Measurements from ENCODE around the gene KLHL3.

The KLHL3 gene

DNA sequence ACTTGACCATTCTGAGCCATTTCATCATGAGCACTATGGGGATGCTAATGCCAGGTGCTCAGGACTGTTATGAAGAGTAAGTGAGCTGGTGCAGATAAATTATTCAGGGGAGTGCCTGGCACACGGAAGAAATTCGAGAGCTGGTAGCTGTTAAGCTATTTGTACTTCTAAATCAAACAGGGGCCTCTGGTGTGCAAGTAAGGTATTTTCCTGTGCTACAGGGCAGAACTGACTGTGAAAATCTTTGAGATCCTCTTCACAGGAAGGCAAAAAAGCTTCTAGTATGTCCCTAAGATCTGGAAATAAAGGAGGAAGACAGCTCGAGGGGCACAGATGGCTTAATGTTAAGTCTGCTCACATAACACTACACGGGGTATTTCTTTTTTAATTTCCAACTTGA is 130.5 kb downstream of the KLHL3 start:
- DNase-seq: no peak

DNA sequence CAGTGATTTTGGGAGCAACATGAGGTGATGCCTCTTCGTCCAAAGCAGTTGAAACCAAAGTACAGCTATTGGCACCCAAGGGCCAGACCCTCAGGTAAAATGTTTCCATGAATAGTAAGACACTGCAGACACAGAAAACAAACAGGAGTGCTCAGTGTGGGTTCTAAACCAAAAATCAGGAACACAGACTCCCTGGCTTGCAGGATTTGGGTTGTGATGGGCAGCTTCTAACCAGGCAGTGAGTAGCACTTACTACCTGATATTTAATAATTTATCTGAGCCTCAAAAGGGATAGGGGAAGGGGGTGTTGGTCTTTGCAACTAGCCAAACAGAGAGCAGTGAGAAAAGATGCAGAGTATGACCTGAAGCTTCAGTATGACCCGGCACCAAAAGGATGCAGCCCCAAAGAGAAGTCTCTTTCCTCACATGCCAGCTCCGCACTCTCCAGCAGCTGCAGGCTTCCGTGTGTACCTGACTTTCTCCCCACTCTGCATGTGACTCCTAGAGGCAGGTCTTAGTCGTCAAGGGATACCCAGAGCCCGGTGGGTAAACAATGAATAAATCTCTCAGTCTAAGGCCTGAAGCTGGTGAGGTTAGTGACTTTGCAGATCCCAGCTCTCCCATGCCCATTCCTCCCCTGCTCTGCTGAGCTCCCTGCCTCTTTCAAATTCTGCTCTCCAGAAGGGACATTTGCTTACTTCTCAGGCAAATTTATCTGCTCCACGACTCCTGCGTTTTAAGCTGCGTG is 131.4 kb downstream of the KLHL3 start:
- no peak for DNase-seq

DNA sequence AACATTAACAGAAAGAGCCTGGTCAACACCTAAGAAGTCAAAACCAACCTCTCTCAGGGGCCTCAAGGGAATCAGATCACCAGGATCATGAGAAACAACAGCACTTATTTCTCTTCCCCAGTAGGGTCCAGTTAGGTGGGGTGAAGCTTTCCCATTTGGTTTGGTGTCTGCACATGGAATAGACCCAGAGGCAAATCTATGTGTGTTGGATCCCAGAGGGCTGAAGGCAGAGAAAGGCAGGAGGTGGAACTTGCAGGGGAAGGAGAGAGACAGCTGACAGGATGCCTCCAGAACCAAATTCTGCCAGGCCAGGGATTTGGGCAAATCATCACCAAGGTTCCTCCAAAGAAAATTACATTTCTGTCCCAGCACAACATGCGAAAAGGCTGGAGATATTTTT is 132.0 kb downstream of the KLHL3 start:
- DNase-seq: no peak

DNA sequence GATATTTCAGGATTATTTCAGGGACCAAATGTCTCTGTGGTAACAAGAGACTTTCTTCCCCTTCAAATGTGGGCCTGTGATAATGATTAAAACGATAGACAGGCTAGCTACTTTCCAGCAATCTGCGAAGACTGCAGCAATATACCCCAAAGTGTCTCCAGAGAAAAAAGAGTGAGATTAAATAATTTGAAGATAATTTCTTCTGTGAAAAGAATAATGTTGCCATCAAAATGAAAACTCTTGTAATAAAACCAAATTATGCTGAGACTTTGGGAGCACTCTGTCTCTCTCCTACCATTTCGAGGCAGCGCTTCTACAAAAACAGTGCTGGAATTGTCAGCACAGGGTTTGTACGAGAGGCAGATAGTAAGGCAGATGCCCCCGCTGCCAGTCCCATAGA is 132.5 kb downstream of the KLHL3 start:
- DNase-seq: no peak

DNA sequence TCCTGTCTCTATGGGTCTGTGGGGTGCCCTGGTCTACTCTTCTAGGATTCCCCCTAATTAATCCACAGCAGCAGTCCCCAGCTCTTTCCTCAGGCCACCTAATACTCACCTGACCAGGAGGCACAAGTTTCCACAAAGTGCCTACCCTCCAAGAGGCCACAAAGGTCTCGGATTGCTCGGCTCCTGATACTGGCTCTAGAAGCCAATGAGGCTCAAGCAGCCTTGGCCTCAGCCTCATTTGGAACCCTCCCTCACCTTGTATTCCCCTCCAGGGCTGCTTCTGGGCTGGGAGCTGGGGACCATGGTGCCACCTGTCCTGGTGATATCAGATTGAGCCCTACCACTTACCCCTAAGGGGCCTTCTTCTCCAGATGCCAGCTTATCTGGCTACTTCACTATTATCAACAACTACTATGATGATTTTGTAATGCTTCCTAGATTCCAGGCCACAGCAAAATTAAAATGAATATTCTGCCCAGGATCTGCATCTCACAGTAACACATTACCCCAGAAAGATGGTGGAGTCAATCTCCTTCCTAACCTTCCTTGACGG is 133.1 kb downstream of the KLHL3 start:
- no peak for DNase-seq

DNA sequence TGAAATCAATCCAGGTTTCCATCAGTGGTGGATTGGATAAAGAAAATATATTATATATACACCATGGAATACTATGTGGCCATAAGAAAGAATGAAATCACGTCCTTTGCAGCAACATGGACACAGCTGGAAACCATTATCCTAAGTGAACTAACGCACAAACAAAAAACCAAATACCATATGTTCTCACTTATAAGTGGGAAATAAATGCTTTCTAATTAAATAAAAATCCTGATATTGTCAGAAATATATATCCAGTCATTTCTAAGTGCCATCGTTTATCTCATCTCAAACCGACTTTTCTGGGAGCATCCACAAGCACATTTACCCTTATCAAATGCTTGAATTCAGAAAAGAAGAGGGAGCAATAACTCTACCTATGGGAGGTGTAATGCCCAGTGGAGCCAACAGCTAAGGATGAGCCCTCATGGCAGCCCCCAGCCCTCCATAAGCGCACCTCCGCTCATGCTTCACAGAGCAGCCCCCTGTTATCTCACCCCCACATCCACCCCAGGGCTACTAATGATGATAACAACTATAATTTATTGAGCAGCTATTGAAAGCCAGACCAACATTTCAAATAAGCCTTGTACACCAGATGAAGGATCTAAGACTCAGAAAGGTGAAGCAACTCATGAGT is 135.0 kb downstream of the KLHL3 start:
- no peak for DNase-seq

DNA sequence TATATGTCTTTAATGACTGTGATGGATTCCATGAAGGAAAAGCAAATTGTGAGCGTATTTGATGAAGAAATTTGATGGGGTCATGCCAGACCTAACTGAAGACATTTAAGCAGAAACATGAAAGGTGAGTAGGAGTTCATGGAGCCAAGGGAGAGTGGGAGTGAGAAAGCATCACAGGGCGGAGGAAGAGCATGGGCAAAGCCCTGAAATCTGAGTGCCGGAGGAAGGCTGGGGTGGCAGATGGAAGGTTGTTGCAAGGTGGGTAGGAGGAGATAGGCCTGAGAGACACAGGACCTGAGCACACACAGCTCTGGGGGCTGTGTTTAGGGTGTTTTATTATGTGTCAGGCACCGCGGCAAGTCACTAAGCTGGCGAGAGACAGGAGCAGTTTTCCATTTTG is 136.4 kb downstream of the KLHL3 start:
- no peak for DNase-seq

DNA sequence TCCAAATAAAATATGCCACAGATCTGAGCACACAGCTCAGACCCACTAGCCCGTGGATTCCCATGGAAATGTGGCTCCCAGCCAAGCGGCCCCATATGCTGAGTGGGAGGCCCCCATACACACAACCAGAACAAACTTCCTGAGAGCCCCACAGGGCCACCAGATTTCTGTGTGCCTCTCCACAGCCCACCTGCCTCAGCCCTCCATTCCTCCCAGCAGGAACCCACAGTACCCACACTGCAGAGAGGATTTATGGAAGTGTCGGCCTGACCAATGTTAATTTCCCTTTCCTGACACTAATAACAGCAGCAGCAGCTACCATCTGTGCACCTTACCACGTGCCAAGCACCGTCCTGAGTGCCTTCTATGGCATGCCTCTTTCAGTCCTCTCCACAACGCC is 137.5 kb downstream of the KLHL3 start:
- no peak for DNase-seq

DNA sequence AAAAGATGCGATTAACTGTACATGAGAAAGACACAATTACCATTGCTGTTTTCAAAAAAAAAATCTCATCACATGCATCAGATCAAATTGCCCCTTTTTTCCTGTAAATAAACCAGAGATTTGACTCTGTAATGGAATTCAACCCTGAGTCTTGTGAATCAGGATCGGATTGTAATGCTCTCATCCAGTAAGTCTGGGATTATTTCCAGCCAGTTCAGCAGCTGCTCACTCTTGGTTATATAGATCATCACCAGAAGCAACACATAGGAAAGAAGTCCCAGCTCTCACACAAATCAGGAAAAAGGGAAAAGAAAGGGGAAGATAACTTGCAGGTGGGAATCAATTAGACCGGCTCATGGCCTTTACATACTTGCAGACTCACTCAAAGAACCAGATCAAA is 138.9 kb downstream of the KLHL3 start:
- no peak for DNase-seq

DNA sequence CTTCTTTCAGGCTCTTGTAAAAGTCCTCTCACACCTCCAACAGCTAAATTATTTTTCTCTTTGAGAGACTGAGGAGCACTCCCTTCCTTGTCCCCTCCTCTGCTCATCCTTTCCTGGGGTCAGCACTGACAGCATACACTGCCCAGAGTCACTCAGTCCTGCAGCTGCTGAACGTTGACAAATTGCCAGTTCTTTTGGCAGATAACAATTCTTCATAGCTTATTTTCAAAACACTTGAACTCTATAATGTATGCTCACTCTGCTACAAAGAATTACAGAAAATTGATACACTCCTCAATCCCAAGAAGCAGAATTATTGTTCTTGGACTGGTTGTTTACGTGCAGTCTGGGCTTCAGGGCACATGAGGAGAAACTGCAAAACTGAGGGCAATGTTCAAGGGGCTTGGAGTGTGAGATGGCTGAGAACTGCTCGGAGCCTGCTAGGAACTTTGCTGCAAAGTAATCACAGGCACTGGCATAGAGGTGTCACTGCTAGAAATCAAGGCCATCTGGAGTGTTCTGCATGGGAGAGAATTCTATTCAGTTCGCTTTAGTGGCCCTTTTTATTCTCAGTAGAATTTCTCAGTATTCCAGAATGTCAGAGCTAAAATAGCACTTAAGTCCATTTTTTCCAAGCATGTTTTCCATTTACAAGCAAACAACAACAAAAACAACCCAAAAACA is 140.4 kb downstream of the KLHL3 start:
- no peak for DNase-seq

DNA sequence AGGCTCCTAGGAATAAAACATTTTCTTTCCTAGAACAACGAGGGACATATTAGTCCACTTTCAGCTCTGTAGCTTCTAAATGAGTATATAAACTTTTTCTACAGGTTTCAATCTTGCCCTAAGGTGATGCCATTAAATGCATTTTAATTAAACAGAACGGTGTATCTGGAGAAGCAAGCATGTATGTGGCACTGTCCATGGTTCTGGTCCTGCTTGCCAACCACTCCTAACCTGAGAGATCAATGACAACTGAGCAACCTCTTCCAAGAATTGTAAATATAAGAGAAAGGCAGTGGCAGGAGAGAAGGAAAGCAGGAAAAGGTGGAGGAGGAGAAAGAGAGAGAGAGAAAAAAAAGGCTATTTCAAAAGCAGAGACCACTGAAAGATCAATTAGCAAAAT is 141.2 kb downstream of the KLHL3 start:
- DNase-seq: no peak

DNA sequence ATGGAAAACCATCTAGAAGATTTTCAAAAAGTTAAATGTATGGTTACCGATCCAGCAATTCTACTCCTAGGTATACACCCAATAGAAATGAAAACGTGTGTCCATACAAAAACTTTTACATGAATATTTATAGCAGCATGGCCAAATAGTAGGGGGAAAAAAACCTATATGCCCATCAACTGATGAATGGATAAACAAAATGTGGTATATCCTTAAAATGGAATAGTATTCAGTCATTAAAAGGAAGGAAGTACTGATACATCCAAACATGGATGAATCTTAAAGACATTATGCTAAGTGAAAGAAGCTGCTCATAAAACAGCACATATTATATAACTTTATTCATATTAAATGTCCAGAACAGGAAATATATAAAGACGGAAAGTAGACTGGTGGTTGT is 143.6 kb downstream of the KLHL3 start:
- no peak for DNase-seq

DNA sequence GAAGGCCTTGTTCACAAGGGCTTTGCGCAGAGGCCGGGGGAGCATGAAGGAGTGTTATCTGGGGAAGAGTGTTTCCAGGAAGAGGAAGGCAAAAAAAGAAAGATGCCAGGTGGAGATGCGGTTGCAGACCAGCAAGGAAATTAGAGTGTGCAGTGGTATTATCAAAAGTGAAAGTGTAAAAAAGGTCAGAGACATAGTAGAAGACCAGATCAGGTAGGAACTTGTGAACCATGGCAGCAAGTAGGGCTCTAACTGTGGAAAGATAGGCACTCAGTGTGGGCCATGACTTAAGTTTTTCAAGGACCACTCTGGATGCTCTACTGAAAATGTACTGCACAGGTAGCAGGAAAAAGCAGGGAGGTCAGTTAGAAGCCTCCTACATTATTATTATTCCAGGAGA is 146.7 kb downstream of the KLHL3 start:
- no peak for DNase-seq

DNA sequence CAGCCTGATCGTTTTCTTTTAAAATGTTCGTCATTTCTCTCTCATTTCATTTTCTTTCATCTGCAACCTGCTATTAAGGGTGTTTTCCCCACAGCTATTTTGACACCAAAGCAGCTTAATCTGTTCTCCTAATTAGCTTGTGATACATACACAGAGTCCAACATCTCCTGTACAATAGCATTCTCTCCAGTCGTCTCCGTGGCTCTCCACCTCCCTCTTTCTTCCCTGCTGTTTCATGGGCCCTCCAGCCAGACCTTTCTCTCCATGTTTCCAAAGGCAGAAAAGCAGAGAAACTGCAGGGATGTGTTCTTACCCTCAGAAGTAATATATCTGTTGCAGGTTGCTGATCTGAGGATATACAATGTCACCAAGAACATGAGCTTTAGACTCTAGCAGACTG is 148.0 kb downstream of the KLHL3 start:
- no peak for DNase-seq

DNA sequence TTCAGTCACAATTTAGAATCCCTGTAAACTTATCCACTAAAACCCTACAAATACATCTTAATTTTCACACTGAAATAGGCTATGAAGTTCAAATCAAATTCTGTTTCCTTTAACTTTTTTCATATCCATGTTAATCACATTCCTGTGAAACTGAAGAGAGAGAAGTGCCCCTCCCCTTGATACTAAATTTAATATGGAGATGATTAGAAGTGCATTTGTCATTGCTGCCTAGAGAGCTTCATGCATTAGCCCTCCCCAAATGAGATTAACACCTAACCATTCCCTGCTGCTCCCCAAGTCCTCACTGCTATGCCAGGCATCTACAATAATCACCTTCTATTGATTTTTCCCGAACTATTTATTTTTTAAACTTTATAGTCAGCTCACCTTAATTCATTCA is 151.6 kb downstream of the KLHL3 start:
- no peak for DNase-seq

DNA sequence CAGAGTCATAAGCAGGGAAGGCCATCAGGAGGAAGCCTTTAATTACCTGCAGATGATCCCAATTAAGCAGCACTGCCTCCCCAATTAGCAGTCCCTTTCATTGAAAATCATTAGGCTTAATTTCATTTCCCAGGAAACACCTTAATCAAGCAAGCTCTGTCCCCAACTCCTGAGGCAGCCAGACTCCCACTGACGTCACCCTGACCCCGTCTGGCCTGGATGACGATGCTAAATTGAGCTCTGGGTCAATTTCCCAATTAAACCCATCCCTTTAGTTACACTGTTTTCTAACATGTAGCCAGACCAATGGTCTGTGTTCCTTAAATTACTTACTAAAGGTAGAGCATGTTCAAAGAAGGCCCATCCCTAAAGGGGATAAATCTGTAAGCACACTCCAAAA is 152.8 kb downstream of the KLHL3 start:
- DNase-seq: no peak

DNA sequence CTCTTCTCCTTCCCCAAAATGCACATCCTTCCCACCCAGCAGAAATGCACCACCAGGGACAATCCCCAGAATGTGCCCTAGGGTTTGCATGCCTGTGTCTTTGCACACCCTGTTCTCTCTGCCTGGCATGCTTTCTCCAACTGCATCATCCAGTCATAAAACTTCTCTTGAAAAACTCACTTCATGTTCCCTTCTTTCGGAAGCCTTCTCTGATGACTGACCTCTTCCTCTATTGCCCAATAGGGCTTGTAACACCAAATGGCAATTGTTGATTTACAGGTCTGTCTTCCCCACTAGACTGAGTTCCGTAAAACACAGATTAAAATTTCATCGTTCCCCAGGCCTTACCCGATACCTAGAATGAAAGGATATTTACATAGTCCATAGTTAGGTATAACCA is 153.7 kb downstream of the KLHL3 start:
- no peak for DNase-seq

DNA sequence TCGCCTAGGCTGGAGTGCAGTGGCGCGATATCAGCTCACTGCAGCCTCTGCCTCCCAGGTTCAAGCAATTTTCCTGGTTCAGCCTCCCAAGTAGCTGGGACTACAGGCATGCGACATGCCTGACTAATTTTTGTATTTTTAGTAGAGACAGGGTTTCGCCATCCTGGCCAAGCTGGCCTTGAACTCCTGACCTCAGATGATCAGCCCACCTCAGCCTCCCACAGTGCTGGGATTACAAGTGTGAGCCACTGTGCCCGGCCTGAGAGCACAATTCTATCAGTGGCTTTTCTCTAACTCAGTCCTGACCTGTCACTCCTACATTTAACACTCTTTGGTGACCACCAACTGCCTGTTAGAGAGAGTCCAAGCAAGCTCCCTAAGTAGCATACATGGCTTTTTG is 154.1 kb downstream of the KLHL3 start:
- no peak for DNase-seq

DNA sequence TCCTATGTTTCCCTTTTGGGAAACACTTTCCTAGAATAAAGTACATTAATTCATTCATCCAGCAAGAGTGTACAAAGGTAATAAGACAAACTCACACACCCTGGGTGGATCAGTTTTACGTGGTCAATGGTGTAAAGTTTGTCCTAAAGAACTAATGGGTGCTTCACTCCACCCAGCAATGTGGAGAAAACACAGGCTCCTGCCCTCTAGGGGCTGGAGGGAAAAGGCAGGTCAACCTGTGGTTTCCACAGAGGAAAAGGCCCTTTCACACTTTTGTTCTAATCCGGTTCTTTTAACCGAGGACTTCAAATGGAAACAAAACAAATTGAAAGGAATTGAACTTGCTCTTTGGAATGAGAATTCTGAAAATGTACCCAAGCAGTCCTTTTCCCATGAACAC is 155.9 kb downstream of the KLHL3 start:
- DNase-seq: no peak

DNA sequence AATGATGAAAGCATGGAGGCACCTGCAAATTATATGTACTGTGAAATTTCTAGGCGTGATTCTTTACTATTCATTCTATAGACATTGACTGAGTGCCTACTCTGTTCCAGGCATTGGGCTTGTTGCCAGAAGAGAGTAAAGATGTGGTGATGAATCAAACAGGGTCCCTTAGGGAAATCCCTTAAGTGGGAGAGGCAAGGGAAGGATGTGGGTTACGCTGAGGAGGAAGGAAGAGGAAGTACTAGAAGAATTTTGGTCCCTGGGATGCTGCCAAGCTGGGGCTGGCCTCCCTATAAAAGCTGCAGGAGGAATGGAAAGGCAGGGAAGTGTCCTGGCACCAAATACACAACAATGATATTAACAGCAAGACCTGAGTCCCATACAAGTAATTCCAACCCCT is 160.0 kb downstream of the KLHL3 start:
- no peak for DNase-seq

DNA sequence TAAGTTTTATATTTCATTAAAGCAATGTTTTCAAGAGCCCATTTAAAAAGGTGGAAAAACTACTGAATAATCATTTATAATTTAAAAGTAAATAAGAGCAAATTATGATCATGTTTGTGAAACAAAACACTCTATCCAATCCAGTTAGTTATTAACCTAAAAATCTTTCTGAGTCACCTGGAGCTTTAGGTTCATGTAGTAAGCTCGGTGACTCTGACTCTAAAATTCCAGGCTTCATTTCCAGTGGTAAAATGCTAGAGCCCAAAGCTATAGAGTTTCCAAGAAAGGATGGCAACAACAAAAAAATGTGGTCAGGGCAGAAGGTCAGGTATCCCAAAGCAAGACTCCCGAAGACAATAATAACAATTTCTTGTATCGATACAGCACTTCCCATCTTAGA is 160.7 kb downstream of the KLHL3 start:
- no peak for DNase-seq

DNA sequence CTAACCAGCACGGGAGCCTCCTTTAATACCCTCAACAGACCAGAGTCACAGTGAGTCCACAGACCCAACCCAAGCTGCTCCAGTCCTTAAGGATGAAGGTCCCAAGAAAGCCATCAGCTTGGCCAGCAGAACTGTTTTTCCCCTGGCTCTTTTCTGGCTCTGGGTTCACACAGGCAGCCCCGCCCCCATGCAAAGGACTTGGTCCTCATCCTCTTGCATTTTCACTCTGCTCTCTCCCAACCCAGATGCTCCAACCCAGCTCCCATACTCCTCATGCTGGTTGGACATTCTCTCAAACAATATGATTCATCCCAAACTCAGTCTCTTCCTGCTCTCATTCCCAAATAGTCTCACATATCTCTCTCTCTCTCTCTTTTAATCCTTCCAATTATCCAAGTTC is 162.5 kb downstream of the KLHL3 start:
- no peak for DNase-seq

DNA sequence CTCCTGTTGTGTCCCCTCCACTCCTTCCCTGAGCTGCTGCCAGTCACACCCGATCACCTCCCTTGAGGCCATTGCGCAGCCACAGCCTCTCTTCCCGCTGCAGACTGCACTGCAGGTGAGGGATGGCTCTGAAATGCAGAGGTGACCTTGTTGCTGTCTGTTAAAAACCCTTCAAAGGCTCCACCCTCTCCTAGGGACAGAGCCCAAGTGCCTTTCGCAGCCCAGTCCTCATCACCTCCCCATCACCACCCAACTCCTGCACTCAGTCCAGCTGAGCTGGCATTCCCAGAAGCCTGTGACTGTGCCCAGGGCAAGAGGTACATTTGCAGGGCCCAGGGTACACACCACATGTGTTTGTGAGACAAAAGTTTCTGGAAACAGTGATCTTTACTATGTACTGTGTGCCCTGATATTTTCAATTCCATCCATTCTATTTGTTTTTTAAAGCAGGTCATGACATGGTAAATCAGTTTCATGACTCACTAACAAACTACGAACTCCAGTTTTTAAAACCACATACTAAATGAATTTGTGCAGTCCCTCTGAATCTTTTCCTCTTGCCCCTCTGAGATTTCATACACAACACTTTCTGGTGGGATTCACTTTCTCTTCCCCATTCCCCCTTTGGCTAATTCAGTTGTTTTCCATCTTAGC is 163.7 kb downstream of the KLHL3 start:
- DNase-seq: no peak

DNA sequence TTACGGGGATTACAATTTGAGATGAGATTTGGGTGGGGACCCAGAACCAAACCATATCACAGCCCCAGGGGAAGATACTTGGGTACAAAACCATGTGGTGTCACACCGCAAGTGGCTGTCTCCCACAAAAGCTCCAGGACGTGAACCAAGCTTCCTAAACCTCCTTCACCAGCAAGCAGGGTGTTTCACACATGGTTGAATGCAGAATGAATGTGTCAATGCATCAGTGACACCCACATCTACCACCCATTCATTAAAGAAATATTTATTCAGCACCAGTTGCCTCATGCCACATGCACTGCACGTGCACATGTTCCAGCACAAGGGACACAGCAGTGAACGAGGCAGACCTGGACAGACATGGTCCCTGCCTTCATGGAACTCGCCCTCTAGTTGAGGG is 165.8 kb downstream of the KLHL3 start:
- no peak for DNase-seq

Measured in NCI-H1092 (cell line).